AG04449 (cell line): ENCODE measurements around the gene OPA1.

Experiments used
- CTCF ChIA-PET: fragments of 350-600 bp; formaldehyde crosslinking; extraction: SDS; loops from one replicate; lab custom pipeline; 2021; ENCODE audit warnings: antibody characterized with exemption; lab: Yijun Ruan, JAX
- POLR2A ChIA-PET: fragments of 400-600, 350-600 bp; formaldehyde crosslinking; extraction: SDS; loops from one replicate; lab custom pipeline; 2020; ENCODE audit warnings: antibody characterized with exemption, inconsistent platforms; lab: Yijun Ruan, JAX
- DNase-seq: peaks from one replicate; pipeline ENCODE4 v3.0.0-alpha.2; 2010; ENCODE audit warnings: low read depth, low spot score
- H3K4me3 ChIP-seq: 2 replicates; pipeline ENCODE4 v1.5.1; 2011; ENCODE audit warnings: low read depth, mild to moderate bottlenecking, control low read depth, low read length
- CTCF ChIP-seq: IDR thresholded peaks from one replicate; pipeline ENCODE4 v1.5.1; 2011; ENCODE audit warnings: mild to moderate bottlenecking, moderate library complexity, low read length, control low read depth, inconsistent platforms; ENCODE audit not compliant: insufficient read depth; ENCODE audit errors: missing control alignments

OPA1 gene

GRCh38 chr3:193711523-193711963 lies 118.5 kb downstream of the OPA1 start:
- TF ChIP-seq CTCF = no peak
- ChIA-PET CTCF (no interaction called here), POLR2A (no interaction called here)
- no peak for DNase-seq
- H3K4me3 ChIP-seq = no peak overlapping the region

GRCh38 chr3:193711964-193712598 lies 119.1 kb downstream of the OPA1 start:
- ChIA-PET POLR2A (no interaction called here), CTCF (no interaction called here)
- no peak for TF ChIP-seq CTCF
- no peak for DNase-seq
- H3K4me3 ChIP-seq = no peak overlapping the region

GRCh38 chr3:193712938-193713337 lies 119.9 kb downstream of the OPA1 start:
- CTCF ChIA-PET = no interaction called here
- no peak overlapping the region for H3K4me3 ChIP-seq
- TF ChIP-seq CTCF = no peak
- POLR2A ChIA-PET = no interaction called here
- no peak for DNase-seq

GRCh38 chr3:193714523-193715137 lies 121.6 kb downstream of the OPA1 start:
- no peak overlapping the region for H3K4me3 ChIP-seq
- no peak for DNase-seq
- ChIA-PET POLR2A (no interaction called here), CTCF (no interaction called here)
- no peak for TF ChIP-seq CTCF

- POLR2A ChIA-PET = no interaction called here
- DNase-seq = no peak
Observed at GRCh38 chr3:193716150-193716549, 123.1 kb downstream of the OPA1 start.

More at GRCh38 chr3:193716150-193716549, 123.1 kb downstream of the OPA1 start:
- TF ChIP-seq CTCF = no peak
- CTCF ChIA-PET = no interaction called here
- no peak overlapping the region for H3K4me3 ChIP-seq
